Stimulated activated naive B cell treated with anti-CD40 and anti-IgM and Interleukin-4, amounts not matched to agents 10 μg/mL and 1 μg/mL and 100 μg/mL, for 72 hours (primary cell): Measurements from ENCODE around the gene PLIN1.
A peak's percentile ranks its signal among the peaks of the same experiment; 100 is the strongest.

Experiments
- ATAC-seq, 2 donors: fragments of 150-1000 bp; cut with Tn5 transposase; replicated peaks; 2 replicates each; pipeline ENCODE4 v1.10.0; 2021; ENCODE audit warnings: moderate library complexity in 1 of 2
- DNase-seq: peaks from one replicate; pipeline ENCODE4 v3.0.0; 2021
- H3K27ac Mint-ChIP-seq: one replicate; pipeline ENCODE4 v1.8.0; 2022; ENCODE audit warnings: mild to moderate bottlenecking, mixed read lengths
- H3K27me3 Mint-ChIP-seq, 2 donors: one replicate each; pipeline ENCODE4 v1.8.0; 2022; ENCODE audit warnings: mixed read lengths in 2 of 2
- H3K36me3 Mint-ChIP-seq, 2 donors: one replicate each; pipeline ENCODE4 v1.8.0; 2022; ENCODE audit warnings: mixed read lengths in 2 of 2, mild to moderate bottlenecking in 1 of 2
- H3K4me1 Mint-ChIP-seq, 2 donors: one replicate each; pipeline ENCODE4 v1.8.0; 2022; ENCODE audit warnings: mixed read lengths in 2 of 2, mild to moderate bottlenecking in 1 of 2
- H3K4me3 Mint-ChIP-seq, 2 donors: one replicate each; pipeline ENCODE4 v1.8.0; 2022; ENCODE audit warnings: mild to moderate bottlenecking in 2 of 2, mixed read lengths in 2 of 2, moderate library complexity in 1 of 2
- H3K9me3 Mint-ChIP-seq, 2 donors: one replicate each; pipeline ENCODE4 v1.8.0; 2022; ENCODE audit warnings: mixed read lengths in 2 of 2, mild to moderate bottlenecking in 1 of 2

The PLIN1 gene

GRCh38 chr15:89632563-89633430 is 46.4 kb downstream of the PLIN1 start:
- H3K9me3 Mint-ChIP-seq = peaks cover 1 to 3% of the 10 kb centered on the region in 2 donors
- peaks cover 5 to 16% of the 10 kb centered on the region in 2 donors for H3K4me1 Mint-ChIP-seq
- peaks cover 3 to 5% of the 10 kb centered on the region in 2 donors for H3K27me3 Mint-ChIP-seq
- no peak overlapping the region for H3K27ac Mint-ChIP-seq
- peaks cover 6 to 12% of the 10 kb centered on the region in 2 donors for H3K36me3 Mint-ChIP-seq
- ATAC-seq = no peak
- no peak overlapping the region for H3K4me3 Mint-ChIP-seq
- DNase-seq = no peak

GRCh38 chr15:89631902-89632264 is 47.3 kb downstream of the PLIN1 start:
- no peak overlapping the region for H3K27ac Mint-ChIP-seq
- no peak for DNase-seq
- H3K27me3 Mint-ChIP-seq = peaks cover 3 to 5% of the 10 kb centered on the region in 2 donors
- H3K36me3 Mint-ChIP-seq = peaks cover 6 to 12% of the 10 kb centered on the region in 2 donors
- peaks cover 5 to 16% of the 10 kb centered on the region in 2 donors for H3K4me1 Mint-ChIP-seq
- H3K9me3 Mint-ChIP-seq = peaks cover 1 to 3% of the 10 kb centered on the region in 2 donors
- no peak for ATAC-seq
- no peak overlapping the region for H3K4me3 Mint-ChIP-seq

GRCh38 chr15:89630974-89631901 is 47.9 kb downstream of the PLIN1 start:
- Mint-ChIP-seq H3K27me3 (peaks cover 3 to 5% of the 10 kb centered on the region in 2 donors), H3K4me1 (peaks cover 5 to 16% of the 10 kb centered on the region in 2 donors), H3K9me3 (peaks cover 1 to 3% of the 10 kb centered on the region in 2 donors), H3K36me3 (peaks cover 6 to 12% of the 10 kb centered on the region in 2 donors), H3K4me3 (no peak overlapping the region), H3K27ac (no peak overlapping the region)
- no peak for DNase-seq
- no peak for ATAC-seq

GRCh38 chr15:89630260-89630659 is 48.9 kb downstream of the PLIN1 start:
- peaks cover 0 to 1% of the 10 kb centered on the region in 2 donors for H3K9me3 Mint-ChIP-seq
- peaks cover 5 to 16% of the 10 kb centered on the region in 2 donors for H3K4me1 Mint-ChIP-seq
- H3K36me3 Mint-ChIP-seq = peaks cover 8 to 12% of the 10 kb centered on the region in 2 donors
- H3K4me3 Mint-ChIP-seq = no peak overlapping the region
- DNase-seq = no peak
- peaks cover 1 to 2% of the 10 kb centered on the region in 2 donors for H3K27me3 Mint-ChIP-seq
- ATAC-seq = no peak
- H3K27ac Mint-ChIP-seq = no peak overlapping the region

GRCh38 chr15:89629829-89630228 is 49.3 kb downstream of the PLIN1 start:
- H3K36me3 Mint-ChIP-seq = peaks cover 13 to 14% of the 10 kb centered on the region in 2 donors
- ATAC-seq (peak; percentile 52 to 71), DNase-seq (no peak)
- no peaks in the 10 kb centered on the region for H3K27me3 Mint-ChIP-seq
- H3K4me3 Mint-ChIP-seq = peak overlapping the region in 1 of 2 donors; percentile 8
- H3K9me3 Mint-ChIP-seq = no peaks in the 10 kb centered on the region
- peaks cover 5 to 16% of the 10 kb centered on the region in 2 donors for H3K4me1 Mint-ChIP-seq
- no peak overlapping the region for H3K27ac Mint-ChIP-seq

- Mint-ChIP-seq H3K27ac (no peak overlapping the region), H3K4me1 (peaks cover 5 to 16% of the 10 kb centered on the region in 2 donors), H3K4me3 (peak overlapping the region in 1 of 2 donors; percentile 23), H3K9me3 (no peaks in the 10 kb centered on the region), H3K27me3 (no peaks in the 10 kb centered on the region), H3K36me3 (peaks cover 14 to 19% of the 10 kb centered on the region in 2 donors)
- no peak for DNase-seq
- peak; percentile 35 to 44 for ATAC-seq
Measured at GRCh38 chr15:89628806-89629715, 50.1 kb downstream of the PLIN1 start.

DNA sequence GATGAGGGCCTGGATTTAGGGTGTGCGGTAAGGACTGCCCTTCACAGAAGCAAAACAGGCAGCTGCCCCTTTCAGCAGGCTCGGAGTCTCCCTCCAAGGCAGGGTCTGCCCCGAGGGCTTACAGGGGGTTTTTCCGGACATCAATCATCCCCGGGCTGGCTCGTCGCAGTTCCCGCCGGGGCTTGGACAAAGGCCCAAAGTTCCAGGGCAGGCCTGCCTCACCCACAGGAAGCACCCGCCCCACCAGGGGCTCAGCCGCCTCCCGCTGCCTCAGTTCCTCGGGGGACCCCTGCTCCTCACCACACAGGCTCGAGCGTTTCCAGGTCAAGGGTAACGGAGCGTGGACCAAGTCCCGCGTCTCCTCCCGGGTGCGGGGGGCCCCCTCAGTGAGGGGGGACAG is 50.9 kb downstream of the PLIN1 start:
- no peak overlapping the region for H3K4me3 Mint-ChIP-seq
- no peaks in the 10 kb centered on the region for H3K27me3 Mint-ChIP-seq
- no peak overlapping the region for H3K27ac Mint-ChIP-seq
- H3K36me3 Mint-ChIP-seq = peaks cover 14 to 25% of the 10 kb centered on the region in 2 donors
- H3K9me3 Mint-ChIP-seq = no peaks in the 10 kb centered on the region
- DNase-seq = no peak
- no peak for ATAC-seq
- H3K4me1 Mint-ChIP-seq = peaks cover 5 to 16% of the 10 kb centered on the region in 2 donors

DNA sequence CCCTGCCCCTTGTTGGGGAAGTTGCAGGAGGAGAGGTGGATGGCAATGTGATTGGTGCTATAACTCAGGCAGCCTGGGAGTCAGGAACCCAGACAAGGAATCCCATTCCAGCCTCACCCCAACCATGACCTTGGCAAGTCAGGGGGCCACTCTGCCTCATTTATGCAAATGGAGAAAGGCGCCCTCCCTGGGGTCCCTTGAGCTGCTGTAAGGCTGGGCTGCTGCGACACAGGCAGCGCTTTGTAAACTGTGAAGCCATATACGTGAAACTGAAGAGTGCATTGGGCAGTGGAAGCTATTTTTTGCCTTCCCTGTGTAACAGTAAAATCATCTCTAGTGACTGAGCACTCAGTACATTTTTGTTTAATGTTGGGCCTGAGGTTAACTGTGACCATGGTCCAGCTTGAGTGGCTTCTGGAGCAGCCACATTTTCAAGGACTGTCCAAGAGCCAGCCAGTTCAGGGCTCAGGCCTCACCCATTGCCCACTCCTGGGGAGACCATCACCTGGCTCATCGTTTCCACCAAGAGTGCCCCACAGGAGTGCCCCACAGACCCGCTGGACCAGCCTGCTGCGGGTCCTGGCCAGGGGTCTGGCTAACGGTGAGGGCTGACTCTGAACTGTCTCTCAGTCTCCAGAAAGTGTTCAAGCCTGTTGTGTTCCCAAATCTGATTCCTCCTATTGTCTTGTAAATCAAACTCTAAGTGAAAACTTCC is 51.8 kb downstream of the PLIN1 start:
- no peaks in the 10 kb centered on the region for H3K27me3 Mint-ChIP-seq
- DNase-seq (no peak), ATAC-seq (no peak)
- H3K9me3 Mint-ChIP-seq = no peaks in the 10 kb centered on the region
- peaks cover 5 to 16% of the 10 kb centered on the region in 2 donors for H3K4me1 Mint-ChIP-seq
- H3K4me3 Mint-ChIP-seq = no peak overlapping the region
- no peak overlapping the region for H3K27ac Mint-ChIP-seq
- H3K36me3 Mint-ChIP-seq = peaks cover 17 to 25% of the 10 kb centered on the region in 2 donors

DNA sequence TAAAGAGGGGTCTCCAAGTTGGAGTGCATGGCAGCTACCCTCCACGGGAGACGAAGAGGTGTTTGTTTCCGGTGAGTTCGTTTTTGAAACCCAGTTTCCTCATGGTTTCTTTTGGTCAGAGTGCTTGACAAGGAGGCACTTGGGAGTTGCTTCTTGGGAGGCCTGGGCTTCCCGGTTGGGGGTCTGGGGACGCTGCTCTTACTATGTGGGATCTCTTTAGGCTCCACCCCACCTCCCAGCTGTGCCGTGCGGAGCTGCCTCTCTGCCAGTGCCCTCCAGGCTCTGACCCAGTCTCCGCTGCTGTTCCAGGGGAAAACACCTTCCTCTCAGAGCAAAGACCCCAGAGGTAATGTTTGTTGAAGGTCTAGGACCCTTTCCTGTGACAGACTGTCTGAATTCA is 53.5 kb downstream of the PLIN1 start:
- Mint-ChIP-seq H3K27ac (no peak overlapping the region), H3K9me3 (no peaks in the 10 kb centered on the region), H3K36me3 (peaks cover 20 to 25% of the 10 kb centered on the region in 2 donors), H3K4me1 (peaks cover 5 to 15% of the 10 kb centered on the region in 2 donors), H3K4me3 (no peak overlapping the region), H3K27me3 (no peaks in the 10 kb centered on the region)
- DNase-seq (no peak), ATAC-seq (no peak)

DNA sequence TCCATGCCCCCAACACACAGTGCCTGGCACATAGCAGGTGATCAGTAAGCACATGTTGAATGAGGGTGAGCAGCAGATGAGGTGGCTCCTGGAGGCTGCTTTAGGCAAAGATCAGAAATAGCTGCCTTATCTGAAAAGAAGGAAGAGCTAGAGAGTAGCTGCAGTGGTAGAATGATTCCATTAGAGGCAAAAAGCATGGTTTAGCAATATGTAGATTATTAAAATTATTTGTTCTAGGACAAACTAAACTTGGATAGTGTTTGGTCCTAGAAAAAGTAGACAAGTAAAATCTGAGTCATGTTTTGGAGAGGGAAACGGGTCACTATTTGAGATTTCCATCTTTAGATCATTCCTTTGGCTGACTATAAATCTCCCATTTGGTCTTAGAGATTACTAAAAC is 56.0 kb downstream of the PLIN1 start:
- DNase-seq = no peak
- Mint-ChIP-seq H3K4me1 (no peaks in the 10 kb centered on the region), H3K27ac (no peak overlapping the region), H3K9me3 (no peaks in the 10 kb centered on the region), H3K36me3 (peaks cover 8 to 23% of the 10 kb centered on the region in 2 donors), H3K4me3 (no peak overlapping the region), H3K27me3 (no peaks in the 10 kb centered on the region)
- no peak for ATAC-seq

DNA sequence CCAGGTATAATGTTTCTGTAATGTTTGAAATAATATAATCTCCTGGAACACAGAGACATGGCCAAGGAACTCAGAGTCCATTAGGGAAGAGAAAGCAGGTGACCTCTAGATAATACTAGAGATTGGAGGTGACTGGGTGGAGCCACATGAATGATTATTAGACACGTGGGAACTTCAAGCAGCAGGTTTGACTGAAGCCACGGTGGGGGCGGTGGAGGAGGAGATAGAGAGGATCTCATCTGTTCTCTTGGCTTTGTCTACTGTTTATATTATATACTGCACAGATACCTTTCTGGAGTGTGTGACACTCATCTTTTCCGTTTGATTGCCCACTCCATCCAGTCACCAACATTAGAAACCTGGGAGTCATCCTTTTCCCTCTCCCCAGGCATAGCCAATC is 57.6 kb downstream of the PLIN1 start:
- Mint-ChIP-seq H3K36me3 (peaks cover 10 to 23% of the 10 kb centered on the region in 2 donors), H3K4me1 (no peaks in the 10 kb centered on the region), H3K27ac (no peak overlapping the region), H3K4me3 (no peak overlapping the region), H3K27me3 (no peaks in the 10 kb centered on the region), H3K9me3 (no peaks in the 10 kb centered on the region)
- no peak for ATAC-seq
- DNase-seq = no peak

DNA sequence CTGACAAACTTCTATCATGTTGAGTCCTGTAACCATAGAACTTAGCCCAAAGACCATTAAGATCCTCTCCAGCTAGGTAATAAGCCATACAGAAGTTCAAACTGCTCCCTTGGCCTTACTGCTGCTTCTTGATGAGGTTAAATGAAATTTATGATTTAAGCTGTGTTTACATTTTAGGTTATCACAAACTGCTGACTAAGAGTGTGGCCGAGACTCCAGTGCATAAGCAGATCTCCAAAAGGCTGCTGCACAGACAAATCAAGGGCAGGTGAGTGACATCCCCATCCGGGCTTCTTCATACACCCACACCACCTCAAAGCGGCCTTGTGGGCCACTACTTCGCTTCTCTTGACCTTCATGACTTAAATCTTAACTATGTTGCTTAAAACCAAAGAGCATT is 62.9 kb downstream of the PLIN1 start:
- H3K27ac Mint-ChIP-seq = no peak overlapping the region
- ATAC-seq (no peak), DNase-seq (no peak)
- H3K4me1 Mint-ChIP-seq = no peaks in the 10 kb centered on the region
- H3K36me3 Mint-ChIP-seq = peaks cover 31 to 37% of the 10 kb centered on the region in 2 donors
- no peak overlapping the region for H3K4me3 Mint-ChIP-seq
- peaks cover 14 to 18% of the 10 kb centered on the region in 2 donors for H3K9me3 Mint-ChIP-seq
- H3K27me3 Mint-ChIP-seq = no peaks in the 10 kb centered on the region

GRCh38 chr15:89615135-89615534 is 64.0 kb downstream of the PLIN1 start:
- H3K4me3 Mint-ChIP-seq = no peak overlapping the region
- H3K4me1 Mint-ChIP-seq = no peaks in the 10 kb centered on the region
- DNase-seq = no peak
- peaks cover 16 to 20% of the 10 kb centered on the region in 2 donors for H3K9me3 Mint-ChIP-seq
- no peak for ATAC-seq
- H3K36me3 Mint-ChIP-seq = peaks cover 32 to 40% of the 10 kb centered on the region in 2 donors
- no peaks in the 10 kb centered on the region for H3K27me3 Mint-ChIP-seq
- no peak overlapping the region for H3K27ac Mint-ChIP-seq
